Measurements from ENCODE around the gene NUP37.
A peak's percentile ranks its signal among the peaks of the same experiment; 100 is the strongest.

The NUP37 gene

DNA sequence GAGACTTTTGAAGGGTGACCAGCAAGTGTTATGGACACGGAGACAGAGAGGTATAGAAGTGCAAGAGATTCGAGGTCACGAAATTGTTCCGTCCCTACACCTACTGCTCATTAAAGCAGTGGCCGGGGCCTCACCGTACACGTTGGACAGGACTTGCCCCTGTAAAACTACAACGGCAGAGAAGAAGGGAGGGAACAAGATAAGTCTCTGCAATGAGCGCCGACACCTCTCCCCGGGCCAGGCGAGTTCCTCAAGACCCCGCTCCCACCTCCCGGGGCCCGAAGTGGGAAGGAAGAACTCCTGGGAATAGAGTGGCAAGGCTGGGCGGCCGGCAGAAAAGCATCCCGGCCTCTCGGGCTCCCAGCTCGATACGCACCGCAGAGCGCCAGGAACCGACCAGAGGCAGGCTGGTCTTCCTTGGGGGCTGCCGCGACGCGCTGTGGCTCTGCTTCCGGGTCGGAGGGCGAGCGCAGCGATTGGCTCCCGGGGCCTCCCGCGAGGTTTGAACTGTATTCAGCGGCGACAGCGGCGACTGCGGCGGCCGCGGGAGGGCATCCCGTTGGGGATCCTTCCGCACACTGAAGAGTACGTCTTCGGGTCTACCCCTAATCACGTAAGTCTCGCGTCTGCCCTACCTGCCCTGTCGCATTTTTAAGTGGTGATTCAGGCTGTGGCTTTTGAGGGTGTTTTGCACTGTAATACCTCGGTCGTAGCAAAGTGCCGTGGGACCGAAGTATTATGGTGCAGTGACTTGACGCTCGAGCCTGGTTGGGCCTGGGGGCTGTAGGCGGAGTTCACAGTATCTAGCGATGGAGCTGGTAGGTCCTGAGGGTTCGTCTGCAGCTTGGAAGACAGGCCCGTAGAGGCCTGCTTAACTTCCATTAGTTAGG lies at the start of gene NUP37, which contains the start of gene PARPBP (continued):
- TF ChIP-seq ZNF423 (tag by site-specific recombination; IDR thresholded peaks at IDR 0.05) (no peak), TRIM28 (IDR thresholded peaks at IDR 0.05; ENCODE audit: borderline replicate concordance, low read length) (peak; percentile 81; the same call in 1 of the 2 replicates), KLF8 (tag by site-specific recombination; IDR thresholded peaks at IDR 0.05) (peak; percentile 55; the same call in 1 of the 2 replicates), GLIS1 (tag by site-specific recombination; IDR thresholded peaks at IDR 0.05) (peak; percentile 93), KLF10 (tag by site-specific recombination; IDR thresholded peaks at IDR 0.05) (no peak; the same call in 1 of the 2 replicates), ZNF791 (tag by site-specific recombination; IDR thresholded peaks at IDR 0.05) (no peak), ZNF747 (tag by site-specific recombination; IDR thresholded peaks at IDR 0.05) (no peak), ZEB2 (tag by site-specific recombination; IDR thresholded peaks at IDR 0.05) (peak; percentile 91), ZNF121 (tag by site-specific recombination; IDR thresholded peaks at IDR 0.05) (no peak), ZSCAN30 (tag by site-specific recombination; IDR thresholded peaks at IDR 0.05) (0 out of 2 replicates have a peak, but pooled peaks have one; percentile 48), TCF7L2 (IDR thresholded peaks at IDR 0.05; ENCODE audit: borderline replicate concordance, low read depth, low read length) (no peak), ZNF433 (tag by site-specific recombination; IDR thresholded peaks at IDR 0.05; ENCODE audit: low read depth) (no peak), MYNN (tag by site-specific recombination; IDR thresholded peaks at IDR 0.05; ENCODE audit: borderline replicate concordance) (no peak), ZNF426 (tag by site-specific recombination; IDR thresholded peaks at IDR 0.05) (no peak), ZBTB17 (tag by site-specific recombination; IDR thresholded peaks at IDR 0.05) (peak; percentile 89), HOXC10 (CRISPR knock-in tag; IDR thresholded peaks at IDR 0.05) (no peak), ZNF830 (tag by site-specific recombination; IDR thresholded peaks at IDR 0.05; ENCODE audit: low read depth) (no peak), ZXDB (tag by site-specific recombination; IDR thresholded peaks at IDR 0.05) (peak; percentile 93), ZNF140 (tag by site-specific recombination; IDR thresholded peaks at IDR 0.05) (no peak), ZNF558 (tag by site-specific recombination; IDR thresholded peaks at IDR 0.05) (0 out of 2 replicates have a peak, but pooled peaks have one; percentile 12), HOXA7 (CRISPR knock-in tag; IDR thresholded peaks at IDR 0.05; ENCODE audit: borderline replicate concordance) (no peak)
- TF ChIP-seq, protein P1, sequence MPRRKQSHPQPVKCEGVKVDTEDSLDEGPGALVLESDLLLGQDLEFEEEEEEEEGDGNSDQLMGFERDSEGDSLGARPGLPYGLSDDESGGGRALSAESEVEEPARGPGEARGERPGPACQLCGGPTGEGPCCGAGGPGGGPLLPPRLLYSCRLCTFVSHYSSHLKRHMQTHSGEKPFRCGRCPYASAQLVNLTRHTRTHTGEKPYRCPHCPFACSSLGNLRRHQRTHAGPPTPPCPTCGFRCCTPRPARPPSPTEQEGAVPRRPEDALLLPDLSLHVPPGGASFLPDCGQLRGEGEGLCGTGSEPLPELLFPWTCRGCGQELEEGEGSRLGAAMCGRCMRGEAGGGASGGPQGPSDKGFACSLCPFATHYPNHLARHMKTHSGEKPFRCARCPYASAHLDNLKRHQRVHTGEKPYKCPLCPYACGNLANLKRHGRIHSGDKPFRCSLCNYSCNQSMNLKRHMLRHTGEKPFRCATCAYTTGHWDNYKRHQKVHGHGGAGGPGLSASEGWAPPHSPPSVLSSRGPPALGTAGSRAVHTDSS (tag by site-specific recombination; IDR thresholded peaks at IDR 0.05) = no peak
- TF ChIP-seq, protein P2, sequence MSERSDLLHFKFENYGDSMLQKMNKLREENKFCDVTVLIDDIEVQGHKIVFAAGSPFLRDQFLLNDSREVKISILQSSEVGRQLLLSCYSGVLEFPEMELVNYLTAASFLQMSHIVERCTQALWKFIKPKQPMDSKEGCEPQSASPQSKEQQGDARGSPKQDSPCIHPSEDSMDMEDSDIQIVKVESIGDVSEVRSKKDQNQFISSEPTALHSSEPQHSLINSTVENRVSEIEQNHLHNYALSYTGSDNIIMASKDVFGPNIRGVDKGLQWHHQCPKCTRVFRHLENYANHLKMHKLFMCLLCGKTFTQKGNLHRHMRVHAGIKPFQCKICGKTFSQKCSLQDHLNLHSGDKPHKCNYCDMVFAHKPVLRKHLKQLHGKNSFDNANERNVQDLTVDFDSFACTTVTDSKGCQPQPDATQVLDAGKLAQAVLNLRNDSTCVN (tag by site-specific recombination; optimal IDR thresholded peaks at IDR 0.05) = peak; percentile 55
- TF ChIP-seq, protein P3, sequence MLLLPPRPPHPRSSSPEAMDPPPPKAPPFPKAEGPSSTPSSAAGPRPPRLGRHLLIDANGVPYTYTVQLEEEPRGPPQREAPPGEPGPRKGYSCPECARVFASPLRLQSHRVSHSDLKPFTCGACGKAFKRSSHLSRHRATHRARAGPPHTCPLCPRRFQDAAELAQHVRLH (tag by site-specific recombination; IDR thresholded peaks at IDR 0.05) = peak; percentile 72; the same call in 1 of the 2 replicates
- TF ChIP-seq, protein P4, sequence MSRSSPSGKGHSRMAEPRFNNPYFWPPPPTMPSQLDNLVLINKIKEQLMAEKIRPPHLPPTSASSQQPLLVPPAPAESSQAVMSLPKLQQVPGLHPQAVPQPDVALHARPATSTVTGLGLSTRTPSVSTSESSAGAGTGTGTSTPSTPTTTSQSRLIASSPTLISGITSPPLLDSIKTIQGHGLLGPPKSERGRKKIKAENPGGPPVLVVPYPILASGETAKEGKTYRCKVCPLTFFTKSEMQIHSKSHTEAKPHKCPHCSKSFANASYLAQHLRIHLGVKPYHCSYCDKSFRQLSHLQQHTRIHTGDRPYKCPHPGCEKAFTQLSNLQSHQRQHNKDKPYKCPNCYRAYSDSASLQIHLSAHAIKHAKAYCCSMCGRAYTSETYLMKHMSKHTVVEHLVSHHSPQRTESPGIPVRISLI (tag by site-specific recombination; IDR thresholded peaks at IDR 0.05) = no peak
- TF ChIP-seq, protein P5, sequence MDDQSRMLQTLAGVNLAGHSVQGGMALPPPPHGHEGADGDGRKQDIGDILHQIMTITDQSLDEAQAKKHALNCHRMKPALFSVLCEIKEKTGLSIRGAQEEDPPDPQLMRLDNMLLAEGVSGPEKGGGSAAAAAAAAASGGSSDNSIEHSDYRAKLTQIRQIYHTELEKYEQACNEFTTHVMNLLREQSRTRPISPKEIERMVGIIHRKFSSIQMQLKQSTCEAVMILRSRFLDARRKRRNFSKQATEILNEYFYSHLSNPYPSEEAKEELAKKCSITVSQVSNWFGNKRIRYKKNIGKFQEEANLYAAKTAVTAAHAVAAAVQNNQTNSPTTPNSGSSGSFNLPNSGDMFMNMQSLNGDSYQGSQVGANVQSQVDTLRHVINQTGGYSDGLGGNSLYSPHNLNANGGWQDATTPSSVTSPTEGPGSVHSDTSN (CRISPR knock-in tag; IDR thresholded peaks at IDR 0.05) = no peak
- TF ChIP-seq, protein P6, sequence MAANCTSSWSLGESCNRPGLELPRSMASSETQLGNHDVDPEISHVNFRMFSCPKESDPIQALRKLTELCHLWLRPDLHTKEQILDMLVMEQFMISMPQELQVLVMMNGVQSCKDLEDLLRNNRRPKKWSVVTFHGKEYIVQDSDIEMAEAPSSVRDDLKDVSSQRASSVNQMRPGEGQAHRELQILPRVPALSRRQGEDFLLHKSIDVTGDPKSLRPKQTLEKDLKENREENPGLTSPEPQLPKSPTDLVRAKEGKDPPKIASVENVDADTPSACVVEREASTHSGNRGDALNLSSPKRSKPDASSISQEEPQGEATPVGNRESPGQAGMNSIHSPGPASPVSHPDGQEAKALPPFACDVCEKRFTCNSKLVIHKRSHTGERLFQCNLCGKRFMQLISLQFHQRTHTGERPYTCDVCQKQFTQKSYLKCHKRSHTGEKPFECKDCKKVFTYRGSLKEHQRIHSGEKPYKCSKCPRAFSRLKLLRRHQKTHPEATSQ (tag by site-specific recombination; IDR thresholded peaks at IDR 0.05) = no peak
- TF ChIP-seq, protein P7, sequence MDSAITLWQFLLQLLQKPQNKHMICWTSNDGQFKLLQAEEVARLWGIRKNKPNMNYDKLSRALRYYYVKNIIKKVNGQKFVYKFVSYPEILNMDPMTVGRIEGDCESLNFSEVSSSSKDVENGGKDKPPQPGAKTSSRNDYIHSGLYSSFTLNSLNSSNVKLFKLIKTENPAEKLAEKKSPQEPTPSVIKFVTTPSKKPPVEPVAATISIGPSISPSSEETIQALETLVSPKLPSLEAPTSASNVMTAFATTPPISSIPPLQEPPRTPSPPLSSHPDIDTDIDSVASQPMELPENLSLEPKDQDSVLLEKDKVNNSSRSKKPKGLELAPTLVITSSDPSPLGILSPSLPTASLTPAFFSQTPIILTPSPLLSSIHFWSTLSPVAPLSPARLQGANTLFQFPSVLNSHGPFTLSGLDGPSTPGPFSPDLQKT (IDR thresholded peaks at IDR 0.05; ENCODE audit: borderline replicate concordance, low read depth, low read length) = no peak
- TF ChIP-seq, protein P8, sequence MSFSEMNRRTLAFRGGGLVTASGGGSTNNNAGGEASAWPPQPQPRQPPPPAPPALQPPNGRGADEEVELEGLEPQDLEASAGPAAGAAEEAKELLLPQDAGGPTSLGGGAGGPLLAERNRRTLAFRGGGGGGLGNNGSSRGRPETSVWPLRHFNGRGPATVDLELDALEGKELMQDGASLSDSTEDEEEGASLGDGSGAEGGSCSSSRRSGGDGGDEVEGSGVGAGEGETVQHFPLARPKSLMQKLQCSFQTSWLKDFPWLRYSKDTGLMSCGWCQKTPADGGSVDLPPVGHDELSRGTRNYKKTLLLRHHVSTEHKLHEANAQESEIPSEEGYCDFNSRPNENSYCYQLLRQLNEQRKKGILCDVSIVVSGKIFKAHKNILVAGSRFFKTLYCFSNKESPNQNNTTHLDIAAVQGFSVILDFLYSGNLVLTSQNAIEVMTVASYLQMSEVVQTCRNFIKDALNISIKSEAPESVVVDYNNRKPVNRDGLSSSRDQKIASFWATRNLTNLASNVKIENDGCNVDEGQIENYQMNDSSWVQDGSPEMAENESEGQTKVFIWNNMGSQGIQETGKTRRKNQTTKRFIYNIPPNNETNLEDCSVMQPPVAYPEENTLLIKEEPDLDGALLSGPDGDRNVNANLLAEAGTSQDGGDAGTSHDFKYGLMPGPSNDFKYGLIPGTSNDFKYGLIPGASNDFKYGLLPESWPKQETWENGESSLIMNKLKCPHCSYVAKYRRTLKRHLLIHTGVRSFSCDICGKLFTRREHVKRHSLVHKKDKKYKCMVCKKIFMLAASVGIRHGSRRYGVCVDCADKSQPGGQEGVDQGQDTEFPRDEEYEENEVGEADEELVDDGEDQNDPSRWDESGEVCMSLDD (tag by site-specific recombination; IDR thresholded peaks at IDR 0.05) = peak; percentile 53; the same call in 1 of the 2 replicates
